Mesenchymal stem cell (in vitro differentiated cells and primary cell): ENCODE data around the gene MRM2.

Experiments used
- DNase-seq: peaks from one replicate; pipeline ENCODE4 v3.0.0-alpha.2; 2013
- H2AFZ ChIP-seq: one replicate; pipeline ENCODE4 v1.6.1; 2013; ENCODE audit warnings: low read depth, mild to moderate bottlenecking, control low read depth, inconsistent platforms, low read length, moderate library complexity
- H2AK5ac ChIP-seq: 2 replicates; pipeline ENCODE4 v1.6.1; 2013; ENCODE audit warnings: low read length, moderate library complexity, mild to moderate bottlenecking, inconsistent platforms; ENCODE audit not compliant: severe bottlenecking
- H2BK120ac ChIP-seq: one replicate; pipeline ENCODE4 v1.6.1; 2013; ENCODE audit warnings: low read depth, mild to moderate bottlenecking, inconsistent platforms, low read length, moderate library complexity
- H2BK12ac ChIP-seq, 2 experiments: one replicate each; pipeline ENCODE4 v1.6.1; 2013; ENCODE audit warnings: inconsistent platforms in 2 of 2, low read length in 2 of 2, mild to moderate bottlenecking in 2 of 2, moderate library complexity in 2 of 2, control low read depth in 1 of 2
- H2BK15ac ChIP-seq: one replicate; pipeline ENCODE4 v1.6.1; 2013; ENCODE audit warnings: mild to moderate bottlenecking, low read depth, inconsistent platforms; ENCODE audit not compliant: poor library complexity, severe bottlenecking
- H2BK5ac ChIP-seq: 2 replicates; pipeline ENCODE4 v1.6.1; 2013; ENCODE audit warnings: low read depth, mild to moderate bottlenecking, low read length, control low read depth, inconsistent platforms; ENCODE audit not compliant: poor library complexity, severe bottlenecking
- H3K14ac ChIP-seq, 2 experiments: one replicate each; pipeline ENCODE4 v1.6.1; 2013; ENCODE audit warnings: inconsistent platforms in 2 of 2, low read length in 2 of 2, control low read depth in 1 of 2, mild to moderate bottlenecking in 1 of 2, moderate library complexity in 1 of 2
- H3K18ac ChIP-seq, 2 experiments: one replicate each; pipeline ENCODE4 v1.6.1; 2013; ENCODE audit warnings: inconsistent platforms in 2 of 2, low read length in 2 of 2, control low read depth in 1 of 2, low read depth in 1 of 2, mild to moderate bottlenecking in 1 of 2
- H3K23ac ChIP-seq, 2 experiments: one replicate each; pipeline ENCODE4 v1.6.1; 2013; ENCODE audit warnings: inconsistent platforms in 2 of 2, low read length in 2 of 2, mild to moderate bottlenecking in 2 of 2, moderate library complexity in 2 of 2, control low read depth in 1 of 2
- H3K27ac ChIP-seq: 2 replicates; pipeline ENCODE4 v1.5.1; 2013; ENCODE audit warnings: mild to moderate bottlenecking, moderate library complexity, low read length, control low read depth, inconsistent platforms; ENCODE audit not compliant: poor library complexity, severe bottlenecking
- H3K27me3 ChIP-seq, 2 experiments: 2 replicates each; pipeline versions ENCODE4 v1.6.1 to v1.7.0; 2013; ENCODE audit warnings: low read length in 2 of 2, mild to moderate bottlenecking in 2 of 2, moderate library complexity in 2 of 2, control low read depth in 1 of 2, inconsistent platforms in 1 of 2; ENCODE audit not compliant: control insufficient read depth in 1 of 2, insufficient read depth in 1 of 2
- H3K36me3 ChIP-seq, 2 experiments: 2 replicates each; pipeline versions ENCODE4 v1.6.1 to v1.7.0; 2013; ENCODE audit warnings: low read length in 2 of 2, control low read depth in 1 of 2, inconsistent platforms in 1 of 2, low read depth in 1 of 2, mild to moderate bottlenecking in 1 of 2; ENCODE audit not compliant: insufficient read depth in 2 of 2, control insufficient read depth in 1 of 2
- H3K4ac ChIP-seq, 2 experiments: one replicate each; pipeline ENCODE4 v1.6.1; 2013; ENCODE audit warnings: inconsistent platforms in 2 of 2, low read length in 2 of 2, mild to moderate bottlenecking in 2 of 2, moderate library complexity in 2 of 2, control low read depth in 1 of 2, low read depth in 1 of 2
- H3K4me1 ChIP-seq: 2 replicates; pipeline ENCODE4 v1.6.1; 2013; ENCODE audit warnings: low read depth, low read length, control low read depth; ENCODE audit not compliant: control insufficient read depth, insufficient read depth
- H3K4me2 ChIP-seq: 2 replicates; pipeline ENCODE4 v1.6.1; 2013; ENCODE audit warnings: low read length, mild to moderate bottlenecking, inconsistent platforms; ENCODE audit not compliant: poor library complexity, severe bottlenecking
- H3K4me3 ChIP-seq, 2 experiments: 2 replicates each; pipeline versions ENCODE4 v1.5.1 to v1.7.0; 2013; ENCODE audit warnings: low read length in 2 of 2, mild to moderate bottlenecking in 2 of 2, control low read depth in 1 of 2, low read depth in 1 of 2; ENCODE audit not compliant: insufficient read depth in 1 of 2
- H3K79me1 ChIP-seq: replicated peaks from 2 replicates; pipeline ENCODE4 v1.6.1; 2013; ENCODE audit warnings: mild to moderate bottlenecking, control low read depth, low read length, inconsistent platforms; ENCODE audit not compliant: poor library complexity, severe bottlenecking
- H3K9ac ChIP-seq: 2 replicates; pipeline ENCODE4 v1.7.0; 2013; ENCODE audit warnings: mild to moderate bottlenecking, low read length, moderate library complexity
- H3K9me3 ChIP-seq: 2 replicates; pipeline ENCODE4 v1.7.0; 2013; ENCODE audit warnings: mild to moderate bottlenecking, low read length; ENCODE audit not compliant: control insufficient read depth
- H4K8ac ChIP-seq: one replicate; pipeline ENCODE4 v1.6.1; 2013; ENCODE audit warnings: inconsistent platforms, mild to moderate bottlenecking, low read length, moderate library complexity
- H4K91ac ChIP-seq: one replicate; pipeline ENCODE4 v1.6.1; 2013; ENCODE audit warnings: mild to moderate bottlenecking, low read length, inconsistent platforms
- WGBS: methylation state at CpG from one replicate; pipeline ENCODE4 v1.1.7; 2013; ENCODE audit warnings: mixed read lengths; 5-methylcytosine and 5-hydroxymethylcytosine counted together

The MRM2 gene

DNA sequence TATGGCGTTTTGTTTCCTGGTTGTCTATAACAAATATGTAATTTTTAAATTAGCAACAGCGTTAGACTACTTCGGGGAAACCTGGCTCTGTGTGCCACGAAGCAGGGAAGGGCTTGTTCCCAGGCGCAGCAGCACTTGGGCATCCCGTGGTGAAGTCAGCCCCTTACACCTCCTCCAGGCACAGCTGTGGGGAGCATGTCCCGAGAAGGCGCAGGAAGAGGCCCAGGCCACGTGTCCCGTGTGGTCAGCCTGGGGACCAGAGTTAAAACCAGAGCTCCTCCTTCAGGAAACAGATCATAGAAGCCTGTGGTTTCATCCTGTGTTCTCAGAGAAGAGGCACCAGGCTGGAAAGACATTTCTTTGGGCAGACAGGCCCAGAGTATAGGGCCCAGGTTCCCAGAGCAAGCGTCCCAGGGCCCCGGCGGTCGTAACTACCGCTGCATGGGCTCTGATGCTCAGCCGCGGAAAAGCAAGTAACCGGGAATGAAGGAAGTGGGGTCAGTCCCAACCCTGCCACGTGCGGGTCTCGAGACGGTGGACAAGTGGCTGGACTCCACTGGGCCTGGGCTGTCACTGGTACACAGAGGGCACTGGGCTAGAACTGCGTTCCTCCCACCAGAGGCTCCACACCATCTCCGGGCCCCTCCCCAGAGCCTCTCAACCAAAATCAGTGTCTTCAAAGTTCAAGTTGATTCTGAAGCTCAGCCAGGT, 7.1 kb upstream of the MRM2 start:
- Histone ChIP-seq H2AK5ac (peak overlapping the region; percentile 88), H3K23ac (no peak overlapping the region), H2BK5ac (peak overlapping the region; percentile 77), H3K9me3 (no peaks in the 10 kb centered on the region), H2AFZ (no peak overlapping the region), H3K4me1 (peaks cover 30% of the 10 kb centered on the region), H3K79me1 (peaks cover 11% of the 10 kb centered on the region), H3K27ac (peak overlapping the region; percentile 91), H4K91ac (peak overlapping the region; percentile 100), H3K18ac (peak overlapping the region; percentile 71 to 90), H3K36me3 (peaks cover 16 to 39% of the 10 kb centered on the region in 2 experiments), H2BK120ac (peak overlapping the region; percentile 56), H3K4me3 (peak overlapping the region in 1 of 2 experiments; percentile 57), H3K4me2 (no peak overlapping the region), H3K9ac (peak overlapping the region; percentile 87), H3K4ac (peak overlapping the region; percentile 69 to 93), H3K14ac (peak overlapping the region in 1 of 2 experiments; percentile 37), H3K27me3 (no peaks in the 10 kb centered on the region), H2BK15ac (no peak overlapping the region), H2BK12ac (peak overlapping the region; percentile 81 to 98), H4K8ac (peak overlapping the region; percentile 97)
- WGBS = 45% methylated on average over 23 of the region's 24 CpGs
- peak; percentile 97 for DNase-seq

DNA sequence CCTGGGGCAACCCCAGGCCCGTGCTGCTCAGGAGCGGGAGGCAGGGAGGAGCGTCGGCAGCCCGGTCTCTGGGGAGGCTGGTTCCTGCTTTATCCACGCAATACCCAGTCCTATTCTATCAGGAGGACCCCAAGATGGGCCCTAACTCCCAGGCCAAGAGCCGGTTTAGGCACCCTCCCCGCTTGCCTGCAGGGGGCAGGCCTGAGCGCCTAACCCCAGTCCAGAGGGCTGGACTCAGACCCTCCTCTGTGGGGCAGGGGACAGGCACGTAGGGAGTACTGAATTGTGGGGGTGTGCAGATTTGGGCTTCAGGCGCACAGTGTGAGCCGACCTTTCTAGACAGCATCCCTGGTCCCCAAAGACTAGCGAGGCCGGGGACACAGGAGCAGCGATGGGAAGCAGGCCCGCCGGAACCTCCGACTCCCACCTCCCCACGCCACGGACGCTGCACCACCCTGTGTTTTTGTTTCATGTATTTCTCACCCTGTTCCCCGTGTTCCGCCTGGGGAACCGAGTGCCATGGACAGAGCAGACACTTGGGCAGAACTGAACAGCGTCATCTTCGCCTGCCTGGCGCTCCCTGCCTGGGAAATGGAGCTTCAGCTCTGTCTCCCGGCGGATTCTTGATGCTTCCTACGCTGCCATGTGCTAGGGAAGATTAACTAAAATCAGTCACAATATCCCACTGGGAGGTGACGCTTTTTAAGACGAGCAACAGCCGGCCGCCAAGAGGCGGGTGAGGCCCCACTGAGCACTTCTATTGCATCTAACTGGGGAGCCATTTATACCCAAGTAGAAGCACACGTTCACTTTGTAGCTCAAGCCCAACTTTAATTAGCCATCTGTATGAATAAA, 5.4 kb upstream of the MRM2 start:
- H3K27ac ChIP-seq = no peak overlapping the region
- DNase-seq = peak; percentile 15
- H4K91ac ChIP-seq = peak overlapping the region; percentile 11
- no peak overlapping the region for H2BK15ac ChIP-seq
- H3K9ac ChIP-seq = no peak overlapping the region
- H4K8ac ChIP-seq = no peak overlapping the region
- 80% methylated on average over 34 of the region's 36 CpGs for WGBS
- no peak overlapping the region for H3K14ac ChIP-seq
- no peak overlapping the region for H3K4me3 ChIP-seq
- no peaks in the 10 kb centered on the region for H3K9me3 ChIP-seq
- no peak overlapping the region for H2BK120ac ChIP-seq
- no peak overlapping the region for H2BK5ac ChIP-seq
- H3K4me2 ChIP-seq = no peak overlapping the region
- peaks cover 8% of the 10 kb centered on the region for H3K79me1 ChIP-seq
- H3K23ac ChIP-seq = no peak overlapping the region
- H2AFZ ChIP-seq = no peak overlapping the region
- no peaks in the 10 kb centered on the region for H3K27me3 ChIP-seq
- peaks cover 7 to 24% of the 10 kb centered on the region in 2 experiments for H3K36me3 ChIP-seq
- H2AK5ac ChIP-seq = peak overlapping the region; percentile 43
- H3K4ac ChIP-seq = peak overlapping the region in 1 of 2 experiments; percentile 15
- H3K18ac ChIP-seq = no peak overlapping the region
- H2BK12ac ChIP-seq = no peak overlapping the region
- H3K4me1 ChIP-seq = peaks cover 35% of the 10 kb centered on the region

DNA sequence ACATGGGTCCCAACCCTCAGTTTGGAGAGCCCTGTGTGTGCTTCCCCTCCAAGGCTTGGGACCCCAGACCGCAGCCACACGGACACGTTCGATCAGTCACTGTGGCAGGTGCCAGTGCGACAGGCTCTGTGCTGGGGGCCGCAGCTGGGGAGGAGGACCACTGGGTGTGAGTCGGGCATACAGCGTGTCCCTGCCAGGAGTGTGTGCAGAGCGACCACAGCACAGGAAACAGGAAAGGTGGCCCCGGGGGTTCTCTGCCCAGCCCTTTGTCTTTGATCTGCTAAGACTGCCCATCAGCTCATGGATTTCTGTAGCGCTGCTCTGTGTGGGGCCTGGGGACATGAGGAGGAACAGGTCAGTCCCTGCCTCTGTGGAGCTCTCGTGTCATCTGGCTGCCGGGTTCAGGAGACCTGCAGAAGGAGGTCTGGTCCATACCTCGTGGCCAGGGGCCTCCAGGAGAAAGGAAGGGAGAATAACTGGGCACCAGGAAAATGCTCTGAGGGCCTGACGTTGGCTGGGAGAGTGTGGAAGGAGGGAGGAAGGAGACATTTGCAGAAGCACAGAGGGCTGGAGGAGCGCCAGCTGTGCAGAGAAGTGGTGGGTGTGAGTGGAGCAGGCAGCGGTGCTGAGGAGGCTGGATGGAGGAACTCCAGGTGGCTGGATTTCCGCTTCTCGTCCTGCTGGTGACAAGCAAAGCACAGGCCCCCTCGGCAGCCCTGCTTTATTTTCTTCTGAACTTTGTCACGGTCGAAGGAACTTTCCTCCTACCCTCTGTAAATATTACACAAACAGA, 4.1 kb upstream of the MRM2 start:
- Histone ChIP-seq H3K14ac (no peak overlapping the region), H3K79me1 (peaks cover 5% of the 10 kb centered on the region), H2AFZ (no peak overlapping the region), H4K91ac (no peak overlapping the region), H3K4me2 (no peak overlapping the region), H3K18ac (no peak overlapping the region), H3K23ac (no peak overlapping the region), H2AK5ac (no peak overlapping the region), H3K9ac (no peak overlapping the region), H2BK12ac (no peak overlapping the region), H3K36me3 (peaks cover 0 to 11% of the 10 kb centered on the region in 2 experiments), H3K9me3 (no peaks in the 10 kb centered on the region), H3K4ac (no peak overlapping the region), H2BK5ac (no peak overlapping the region), H2BK120ac (no peak overlapping the region), H3K27me3 (no peaks in the 10 kb centered on the region), H3K4me3 (no peak overlapping the region), H3K4me1 (peaks cover 34% of the 10 kb centered on the region), H2BK15ac (no peak overlapping the region), H4K8ac (no peak overlapping the region), H3K27ac (no peak overlapping the region)
- no peak for DNase-seq
- WGBS = 90% methylated on average over 22 of the region's 22 CpGs
